DND-41 (cell line): Measurements from ENCODE around the gene SDK2.

Experiments used
- ATAC-seq: fragments of 200-7000 bp; cut with Tn5 transposase; 3 replicates; pipeline ENCODE4 v1.9.1; 2021; ENCODE audit warnings: low read depth; ENCODE audit not compliant: insufficient read depth
- DNase-seq: peaks from one replicate; pipeline ENCODE4 v3.0.0-alpha.2; 2020
- H2AFZ ChIP-seq: 2 replicates; pipeline ENCODE4 v1.6.0; 2012; ENCODE audit warnings: low read depth, low read length
- H3K27ac ChIP-seq: 2 replicates; pipeline ENCODE4 v1.5.1; 2012; ENCODE audit warnings: low read length, inconsistent platforms
- H3K27me3 ChIP-seq: fragments of 200-600 bp; sonication (generic); 2 replicates; pipeline ENCODE4 v1.6.0; 2012; ENCODE audit warnings: low read length, mild to moderate bottlenecking, inconsistent platforms; ENCODE audit not compliant: insufficient read depth, poor library complexity
- H3K36me3 ChIP-seq: 2 replicates; pipeline ENCODE4 v1.5.1; 2012; ENCODE audit warnings: low read length, inconsistent platforms; ENCODE audit not compliant: insufficient read depth
- H3K4me1 ChIP-seq: 2 replicates; pipeline ENCODE4 v1.5.1; 2012; ENCODE audit warnings: mild to moderate bottlenecking, low read length; ENCODE audit not compliant: insufficient read depth
- H3K4me2 ChIP-seq: 2 replicates; pipeline ENCODE4 v1.6.0; 2012; ENCODE audit warnings: mild to moderate bottlenecking, moderate library complexity, low read length, inconsistent platforms; ENCODE audit not compliant: insufficient read depth
- H3K4me3 ChIP-seq, 2 experiments: fragments of 200-600 bp in 1 of 2; shearing (Covaris generic) in 1 of 2; 2 replicates each; pipeline ENCODE4 v1.5.1; 2012 to 2016; ENCODE audit warnings: inconsistent platforms in 2 of 2, low read length in 2 of 2, mild to moderate bottlenecking in 2 of 2, low read depth in 1 of 2, moderate library complexity in 1 of 2
- H3K79me2 ChIP-seq: 2 replicates; pipeline ENCODE4 v1.6.0; 2012; ENCODE audit warnings: low read length, inconsistent platforms; ENCODE audit not compliant: insufficient read depth
- H3K9ac ChIP-seq: 2 replicates; pipeline ENCODE4 v1.6.0; 2012; ENCODE audit warnings: low read depth, mild to moderate bottlenecking, inconsistent platforms, low read length, moderate library complexity
- H3K9me3 ChIP-seq: 2 replicates; pipeline ENCODE4 v1.5.1; 2012; ENCODE audit warnings: low read length, moderate library complexity, mild to moderate bottlenecking, inconsistent platforms; ENCODE audit not compliant: insufficient read depth, severe bottlenecking
- H4K20me1 ChIP-seq: 2 replicates; pipeline ENCODE4 v1.6.0; 2012; ENCODE audit warnings: low read length; ENCODE audit not compliant: insufficient read depth
- CTCF ChIP-seq: IDR thresholded peaks from 2 replicates; pipeline ENCODE4 v1.5.1; 2012; ENCODE audit warnings: borderline replicate concordance, low read length, moderate library complexity, mild to moderate bottlenecking; ENCODE audit not compliant: poor library complexity, severe bottlenecking; ENCODE audit errors: extremely low read depth
- EZH2 ChIP-seq: IDR thresholded peaks from 3 replicates; pipeline ENCODE4 v1.6.1; 2012; ENCODE audit warnings: borderline replicate concordance, low read depth, mild to moderate bottlenecking, moderate library complexity, low read length, inconsistent platforms; ENCODE audit not compliant: severe bottlenecking

The SDK2 gene

GRCh38 chr17:73646409-73647300, 2.4 kb upstream of the SDK2 start:
- Histone ChIP-seq H4K20me1 (no peaks in the 10 kb centered on the region), H3K27me3 (peaks cover 7% of the 10 kb centered on the region), H3K79me2 (no peaks in the 10 kb centered on the region), H3K4me2 (no peak overlapping the region), H3K36me3 (no peaks in the 10 kb centered on the region), H3K4me1 (peaks cover 18% of the 10 kb centered on the region; the same call in 1 of the 2 replicates), H3K4me3 (no peak overlapping the region), H2AFZ (no peak overlapping the region; the same call in 1 of the 2 replicates), H3K9me3 (no peaks in the 10 kb centered on the region), H3K9ac (no peak overlapping the region), H3K27ac (peak overlapping the region; percentile 4; the same call in 1 of the 2 replicates)
- ATAC-seq (no peak; the same call in 2 of the 3 replicates), DNase-seq (no peak)
- peak; percentile 46 for TF ChIP-seq CTCF
- no peak for TF ChIP-seq EZH2

GRCh38 chr17:73645050-73645871, 1.0 kb upstream of the SDK2 start:
- H3K4me2 ChIP-seq, result peak overlapping the region; percentile 53
- peak overlapping the region; percentile 32; the same call in 1 of the 2 replicates for H3K27ac ChIP-seq
- H3K79me2 ChIP-seq, result no peaks in the 10 kb centered on the region
- peaks cover 7% of the 10 kb centered on the region for H3K27me3 ChIP-seq
- H3K9ac ChIP-seq, result peak overlapping the region; percentile 50; the same call in 1 of the 2 replicates
- H3K4me1 ChIP-seq, result peaks cover 22% of the 10 kb centered on the region; the same call in 1 of the 2 replicates
- no peaks in the 10 kb centered on the region for H3K36me3 ChIP-seq
- H3K4me3 ChIP-seq, result peak overlapping the region in 1 of 2 experiments; percentile 50; a peak in 2 of 4 replicates
- no peaks in the 10 kb centered on the region for H4K20me1 ChIP-seq
- TF ChIP-seq CTCF (peak; percentile 30), EZH2 (no peak)
- peak; percentile 12 for DNase-seq
- ATAC-seq, result peak; percentile 65
- no peaks in the 10 kb centered on the region for H3K9me3 ChIP-seq
- no peak overlapping the region; the same call in 1 of the 2 replicates for H2AFZ ChIP-seq

- Histone ChIP-seq H3K9ac (peak overlapping the region; percentile 50; the same call in 1 of the 2 replicates), H3K4me3 (peak overlapping the region in 1 of 2 experiments; percentile 50; a peak in 2 of 4 replicates), H3K9me3 (no peaks in the 10 kb centered on the region), H3K79me2 (no peaks in the 10 kb centered on the region), H3K36me3 (no peaks in the 10 kb centered on the region), H3K27me3 (peaks cover 7% of the 10 kb centered on the region), H3K27ac (no peak overlapping the region), H2AFZ (no peak overlapping the region), H3K4me2 (peak overlapping the region; percentile 53), H4K20me1 (no peaks in the 10 kb centered on the region), H3K4me1 (peaks cover 22% of the 10 kb centered on the region; the same call in 1 of the 2 replicates)
- ATAC-seq, result no peak
- TF ChIP-seq CTCF (no peak), EZH2 (no peak)
- no peak for DNase-seq
Observed at GRCh38 chr17:73643852-73644144, 447 bp downstream of the SDK2 start.
